ENCODE results near the gene CCDC136.

CCDC136 gene

DNA sequence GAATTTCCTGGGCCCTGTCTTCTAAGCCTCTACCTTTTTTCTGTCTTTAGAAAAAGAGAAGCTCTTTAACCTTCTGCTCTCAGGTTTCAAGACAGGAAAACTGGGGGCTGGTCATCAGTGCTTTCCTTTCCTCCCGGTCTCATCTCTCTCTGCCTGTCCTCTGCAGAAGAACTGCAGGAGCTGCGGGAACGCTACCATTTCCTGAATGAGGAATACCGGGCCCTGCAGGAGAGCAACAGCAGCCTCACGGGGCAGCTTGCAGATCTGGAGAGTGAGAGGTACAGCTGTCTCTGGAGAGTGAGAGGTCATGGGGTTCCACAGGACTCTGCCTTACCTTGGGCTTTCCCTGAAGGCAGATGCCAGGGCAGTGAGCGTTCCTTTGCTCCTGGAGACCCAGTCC lies 12.7 kb downstream of the CCDC136 start:
- Mint-ChIP-seq H3K27me3 (no peaks in the 10 kb centered on the region), H3K4me1 (peaks cover 2% of the 10 kb centered on the region), H3K27ac (no peak overlapping the region), H3K4me3 (no peak overlapping the region), H3K36me3 (peaks cover 1% of the 10 kb centered on the region), H3K9me3 (no peaks in the 10 kb centered on the region)
- DNase-seq (ENCODE audit: low spot score in 2 of 2) (no peak), ATAC-seq (ENCODE audit: low read depth) (no peak)

DNA sequence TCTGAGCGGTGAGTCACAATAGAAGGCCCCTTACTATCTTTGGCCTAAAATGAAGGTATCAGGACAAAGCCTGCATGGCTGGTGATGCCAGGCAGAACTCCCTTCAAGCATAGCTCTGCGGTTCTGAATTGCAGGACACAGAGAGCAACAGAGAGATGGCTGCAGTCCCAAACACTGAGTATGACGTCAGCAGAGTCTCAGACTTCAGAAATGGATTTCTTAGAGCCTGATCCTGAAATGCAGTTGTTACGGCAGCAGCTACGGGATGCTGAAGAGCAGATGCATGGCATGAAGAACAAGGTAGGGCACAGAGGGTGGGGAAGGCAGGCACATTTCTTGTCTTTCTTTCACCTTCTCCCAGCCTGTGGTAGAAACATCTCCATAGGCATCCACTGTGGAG lies 13.5 kb downstream of the CCDC136 start:
- Mint-ChIP-seq H3K4me3 (no peak overlapping the region), H3K27me3 (no peaks in the 10 kb centered on the region), H3K36me3 (peaks cover 1% of the 10 kb centered on the region), H3K27ac (no peak overlapping the region), H3K9me3 (no peaks in the 10 kb centered on the region), H3K4me1 (no peaks in the 10 kb centered on the region)
- DNase-seq (ENCODE audit: low spot score in 2 of 2) = no peak
- no peak for ATAC-seq (ENCODE audit: low read depth)

DNA sequence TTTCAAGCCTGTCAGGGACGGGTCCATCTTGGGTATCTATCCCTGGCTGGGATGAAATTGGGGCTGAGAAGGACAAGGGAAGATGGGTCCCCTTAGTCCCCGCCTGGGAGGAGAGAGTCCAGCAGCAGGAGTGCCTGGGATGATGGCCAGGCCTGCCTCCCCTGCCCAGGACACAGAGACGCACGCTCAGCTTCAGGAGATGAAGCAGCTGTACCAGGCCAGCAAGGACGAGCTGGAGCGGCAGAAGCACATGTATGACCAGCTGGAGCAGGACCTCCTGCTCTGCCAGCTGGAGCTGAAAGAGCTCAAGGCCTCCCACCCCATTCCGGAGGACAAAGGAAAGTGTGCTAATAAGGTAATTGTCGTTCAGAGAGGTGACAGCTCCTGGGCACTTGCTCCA lies 15.4 kb downstream of the CCDC136 start:
- ATAC-seq (ENCODE audit: low read depth) = no peak
- DNase-seq (ENCODE audit: low spot score in 2 of 2) = no peak
- Mint-ChIP-seq H3K9me3 (no peaks in the 10 kb centered on the region), H3K4me3 (no peak overlapping the region), H3K4me1 (no peaks in the 10 kb centered on the region), H3K36me3 (peaks cover 1% of the 10 kb centered on the region), H3K27ac (no peak overlapping the region), H3K27me3 (no peaks in the 10 kb centered on the region)

DNA sequence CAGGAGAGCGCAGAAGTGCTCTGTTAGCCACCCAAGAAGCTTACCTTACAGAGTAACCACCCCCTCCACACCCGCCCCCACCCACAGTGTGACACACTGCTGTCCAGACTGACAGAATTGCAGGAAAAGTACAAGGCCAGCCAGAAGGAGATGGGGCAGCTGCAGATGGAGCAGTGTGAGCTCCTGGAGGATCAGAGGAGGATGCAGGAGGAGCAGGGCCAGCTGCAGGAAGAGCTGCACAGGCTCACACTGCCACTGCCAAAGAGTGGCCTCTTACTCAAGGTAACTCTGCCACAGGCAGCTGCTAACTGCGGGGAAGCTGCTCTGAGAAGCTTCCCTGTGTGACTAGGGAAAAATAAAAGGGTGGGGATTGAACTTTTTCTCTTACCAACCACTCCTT lies 17.6 kb downstream of the CCDC136 start:
- Mint-ChIP-seq H3K4me3 (no peak overlapping the region), H3K27me3 (no peaks in the 10 kb centered on the region), H3K9me3 (no peaks in the 10 kb centered on the region), H3K27ac (no peak overlapping the region), H3K4me1 (no peaks in the 10 kb centered on the region), H3K36me3 (peaks cover 1% of the 10 kb centered on the region)
- ATAC-seq (ENCODE audit: low read depth) = no peak
- DNase-seq (ENCODE audit: low spot score in 2 of 2) = no peak

DNA sequence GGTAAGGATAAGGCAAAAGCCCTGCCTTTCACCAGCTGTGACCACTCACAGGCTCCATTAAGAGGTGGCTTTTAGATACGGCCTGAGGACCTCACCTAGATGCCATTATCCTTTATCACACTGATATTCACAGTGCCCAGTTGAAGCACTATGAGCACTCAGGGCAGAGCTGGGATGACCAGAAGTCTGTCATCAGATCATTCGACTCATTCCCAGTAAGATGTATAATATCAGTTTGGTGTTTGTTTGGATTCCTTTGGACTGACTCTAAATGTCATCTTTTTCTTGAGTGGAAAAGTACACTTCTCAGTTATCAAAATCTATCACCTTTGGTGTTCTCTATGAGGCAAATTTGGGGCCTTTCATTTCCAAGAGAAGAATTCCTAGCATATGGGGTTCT lies 18.7 kb downstream of the CCDC136 start:
- Mint-ChIP-seq H3K27me3 (no peaks in the 10 kb centered on the region), H3K4me1 (peaks cover 1% of the 10 kb centered on the region), H3K9me3 (no peaks in the 10 kb centered on the region), H3K27ac (no peak overlapping the region), H3K4me3 (no peak overlapping the region), H3K36me3 (peaks cover 1% of the 10 kb centered on the region)
- DNase-seq (ENCODE audit: low spot score in 2 of 2) (no peak), ATAC-seq (ENCODE audit: low read depth) (no peak)

DNA sequence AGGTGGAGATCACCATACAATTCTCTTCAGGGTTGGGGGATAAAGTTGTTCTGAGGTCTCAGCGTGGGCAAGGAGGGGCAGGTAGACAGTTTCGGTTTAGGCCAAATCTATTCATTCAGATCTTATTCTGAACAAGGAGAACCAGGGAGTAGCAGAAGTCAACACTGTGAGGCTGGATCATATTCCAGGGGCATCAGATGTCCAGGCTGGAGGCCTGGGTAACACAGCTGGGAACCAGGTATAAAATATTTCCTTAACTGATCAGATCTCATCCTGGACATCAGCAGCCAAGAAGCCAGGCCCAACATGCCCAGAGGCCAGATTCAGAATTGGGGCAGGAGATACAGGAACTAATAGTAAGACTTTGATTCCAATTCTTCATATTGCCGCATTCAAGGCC lies 19.2 kb downstream of the CCDC136 start:
- Mint-ChIP-seq H3K27me3 (no peaks in the 10 kb centered on the region), H3K27ac (no peak overlapping the region), H3K36me3 (peaks cover 1% of the 10 kb centered on the region)

DNA sequence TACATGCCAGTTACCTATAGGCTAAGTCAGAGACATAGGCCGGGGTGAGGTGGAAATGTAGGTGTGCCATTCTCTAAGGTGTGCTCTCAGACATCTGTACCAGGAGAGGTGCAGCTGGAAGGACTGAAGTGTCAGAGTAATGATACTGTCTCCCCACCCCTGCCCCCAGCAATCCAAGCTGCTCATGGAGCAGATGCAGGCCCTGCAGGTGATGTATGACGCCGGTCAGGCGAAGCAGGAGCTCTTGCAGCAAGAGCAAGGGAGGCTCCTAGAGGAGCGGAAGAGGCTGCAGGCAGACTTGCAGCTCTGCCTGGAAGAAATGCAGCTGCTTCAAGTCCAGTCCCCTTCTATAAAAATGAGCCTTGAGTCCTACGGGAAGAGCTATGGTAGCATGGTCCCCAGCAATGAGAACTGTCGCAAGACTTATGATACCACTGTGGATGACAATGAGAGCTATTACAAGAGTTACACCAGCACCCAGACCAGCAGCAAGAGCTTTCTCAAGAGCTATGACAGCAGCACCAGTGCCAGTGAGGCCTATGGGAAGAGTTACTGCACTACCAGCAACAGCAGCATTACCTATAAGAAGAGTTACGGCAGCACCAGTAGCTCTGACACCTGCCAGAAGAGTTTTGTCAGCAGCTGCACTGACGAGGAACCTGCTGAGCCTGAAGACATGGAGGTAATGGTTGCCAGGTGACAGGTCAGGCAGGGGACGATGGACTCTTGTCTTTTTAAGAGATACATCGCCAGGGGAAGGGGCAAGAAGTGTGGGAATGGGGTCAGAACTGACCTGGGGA lies 20.1 kb downstream of the CCDC136 start:
- DNase-seq (ENCODE audit: low spot score in 2 of 2) = no peak
- H3K4me3 Mint-ChIP-seq = no peak overlapping the region
- no peak overlapping the region for H3K27ac Mint-ChIP-seq
- no peaks in the 10 kb centered on the region for H3K9me3 Mint-ChIP-seq
- no peaks in the 10 kb centered on the region for H3K36me3 Mint-ChIP-seq
- H3K27me3 Mint-ChIP-seq = no peaks in the 10 kb centered on the region
- ATAC-seq (ENCODE audit: low read depth) = no peak
- H3K4me1 Mint-ChIP-seq = peaks cover 3% of the 10 kb centered on the region

More for the DNA sequence above, 19.2 kb downstream of the CCDC136 start:
- H3K9me3 Mint-ChIP-seq = no peaks in the 10 kb centered on the region
- H3K4me3 Mint-ChIP-seq = no peak overlapping the region
- DNase-seq (ENCODE audit: low spot score in 2 of 2) (no peak), ATAC-seq (ENCODE audit: low read depth) (no peak)
- peaks cover 3% of the 10 kb centered on the region for H3K4me1 Mint-ChIP-seq

DNA sequence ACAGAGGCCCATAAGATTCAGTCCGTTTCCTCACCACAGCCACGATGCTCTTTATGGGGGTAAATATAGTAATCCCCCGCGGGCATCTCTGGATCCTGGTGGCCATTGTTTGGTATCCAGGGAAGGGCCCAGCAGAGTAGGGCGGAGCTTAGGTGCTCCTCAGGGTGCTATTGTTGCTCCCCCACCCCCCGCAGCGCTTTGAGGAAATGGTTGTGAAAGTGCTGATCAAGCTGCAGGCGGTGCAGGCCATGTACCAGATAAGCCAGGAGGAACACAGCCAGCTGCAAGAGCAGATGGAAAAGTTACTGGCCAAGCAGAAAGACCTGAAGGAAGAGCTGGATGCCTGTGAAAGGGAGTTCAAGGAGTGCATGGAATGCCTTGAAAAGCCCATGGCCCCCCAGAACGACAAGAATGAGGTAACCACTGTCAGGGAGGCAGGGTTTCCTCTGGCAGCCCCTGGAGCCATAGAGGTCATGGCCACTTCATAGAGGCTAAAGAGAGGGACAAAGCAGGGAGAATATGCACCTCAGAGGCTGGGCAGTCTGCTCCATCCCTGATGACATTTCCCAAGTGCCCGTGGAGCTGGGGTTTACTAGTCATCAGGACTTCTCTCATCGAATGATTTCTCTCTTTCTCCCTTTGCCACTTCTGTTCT lies 20.9 kb downstream of the CCDC136 start:
- H3K36me3 Mint-ChIP-seq = no peaks in the 10 kb centered on the region
- H3K4me3 Mint-ChIP-seq = no peak overlapping the region
- peaks cover 3% of the 10 kb centered on the region for H3K4me1 Mint-ChIP-seq
- H3K27me3 Mint-ChIP-seq = no peaks in the 10 kb centered on the region
- DNase-seq (ENCODE audit: low spot score in 2 of 2) = no peak
- no peaks in the 10 kb centered on the region for H3K9me3 Mint-ChIP-seq
- no peak overlapping the region for H3K27ac Mint-ChIP-seq
- ATAC-seq (ENCODE audit: low read depth) = no peak

DNA sequence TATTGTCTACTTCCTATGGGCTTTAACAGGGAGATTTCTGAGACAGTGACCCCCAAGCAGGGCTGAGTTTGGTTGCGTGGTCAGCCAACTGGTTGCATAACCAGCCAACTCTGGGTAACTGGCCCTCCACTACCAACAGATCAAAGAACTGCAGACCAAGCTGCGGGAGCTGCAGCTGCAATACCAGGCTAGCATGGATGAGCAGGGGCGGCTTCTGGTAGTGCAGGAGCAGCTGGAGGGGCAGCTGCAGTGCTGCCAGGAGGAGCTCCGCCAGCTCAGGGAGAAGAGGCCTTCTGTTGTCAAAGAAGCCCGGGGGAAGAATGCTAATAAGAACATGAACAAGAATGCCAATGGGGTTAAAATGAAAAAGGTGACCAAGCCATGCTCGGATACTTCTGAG lies 22.7 kb downstream of the CCDC136 start:
- Mint-ChIP-seq H3K27ac (no peak overlapping the region), H3K4me1 (peaks cover 3% of the 10 kb centered on the region), H3K4me3 (no peak overlapping the region), H3K27me3 (peaks cover 3% of the 10 kb centered on the region), H3K9me3 (no peaks in the 10 kb centered on the region), H3K36me3 (no peaks in the 10 kb centered on the region)
- DNase-seq (ENCODE audit: low spot score in 2 of 2) (no peak), ATAC-seq (ENCODE audit: low read depth) (no peak)

DNA sequence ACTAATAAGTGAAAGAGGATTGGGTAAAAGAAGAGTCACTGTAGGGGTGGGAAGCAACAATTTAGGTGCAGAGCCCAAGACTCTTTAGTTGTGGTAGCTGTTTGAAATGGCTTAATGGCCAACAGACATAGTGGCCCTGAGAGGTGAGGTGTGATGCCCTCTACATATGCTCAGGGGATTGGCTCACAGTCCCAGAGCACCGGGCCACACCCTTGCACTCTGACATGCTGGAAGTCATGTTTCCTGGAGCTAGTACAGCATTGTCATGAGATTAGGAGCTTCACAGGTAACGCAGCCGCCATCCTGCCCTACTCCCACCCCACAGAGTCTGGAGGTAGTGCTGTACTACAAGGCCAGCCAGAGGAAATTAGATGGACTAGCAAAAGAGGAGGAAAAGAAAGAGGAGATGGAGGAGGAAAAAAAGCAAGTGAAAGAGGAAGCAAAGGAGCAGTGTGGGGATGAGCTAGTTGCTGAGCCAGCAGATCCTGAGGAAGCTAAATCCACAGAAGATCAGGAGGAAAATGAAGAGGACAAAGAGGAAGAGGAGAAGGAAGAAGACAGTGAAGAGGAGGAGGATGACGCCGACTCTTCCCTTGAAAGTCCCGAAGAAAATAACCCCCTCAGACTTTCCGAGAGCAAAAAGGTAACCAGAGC lies 23.6 kb downstream of the CCDC136 start:
- Mint-ChIP-seq H3K4me3 (no peak overlapping the region), H3K36me3 (no peaks in the 10 kb centered on the region)

DNA sequence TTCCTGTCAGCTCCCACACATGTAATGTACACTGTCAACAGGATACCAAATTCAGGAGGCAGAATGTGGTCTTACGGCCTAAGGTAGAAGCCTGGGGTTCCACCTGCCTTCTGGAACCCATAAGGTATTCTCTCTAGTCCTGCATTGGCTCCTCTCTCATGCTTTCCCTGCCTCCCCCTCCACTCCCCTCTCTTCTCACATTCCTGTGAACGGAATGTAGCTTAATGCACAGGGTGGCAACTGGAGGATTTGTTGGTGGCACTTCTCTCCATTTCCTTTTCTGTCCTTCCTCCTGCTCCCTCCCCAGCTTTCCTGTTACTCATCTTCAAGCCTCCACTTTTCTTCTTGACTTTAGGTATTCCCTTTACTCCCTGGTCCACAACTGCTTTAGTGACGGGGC lies 26.9 kb downstream of the CCDC136 start:
- H3K4me3 Mint-ChIP-seq = no peak overlapping the region
- no peak for ATAC-seq (ENCODE audit: low read depth)
- no peak overlapping the region for H3K27ac Mint-ChIP-seq
- no peak for DNase-seq (ENCODE audit: low spot score in 2 of 2)
- no peaks in the 10 kb centered on the region for H3K9me3 Mint-ChIP-seq
- no peaks in the 10 kb centered on the region for H3K36me3 Mint-ChIP-seq
- peaks cover 6% of the 10 kb centered on the region for H3K27me3 Mint-ChIP-seq
- H3K4me1 Mint-ChIP-seq = peaks cover 3% of the 10 kb centered on the region

More for the DNA sequence above, 23.6 kb downstream of the CCDC136 start:
- Mint-ChIP-seq H3K27me3 (peaks cover 3% of the 10 kb centered on the region), H3K9me3 (no peaks in the 10 kb centered on the region), H3K4me1 (peaks cover 3% of the 10 kb centered on the region), H3K27ac (no peak overlapping the region)
- DNase-seq (ENCODE audit: low spot score in 2 of 2) (no peak), ATAC-seq (ENCODE audit: low read depth) (no peak)

DNA sequence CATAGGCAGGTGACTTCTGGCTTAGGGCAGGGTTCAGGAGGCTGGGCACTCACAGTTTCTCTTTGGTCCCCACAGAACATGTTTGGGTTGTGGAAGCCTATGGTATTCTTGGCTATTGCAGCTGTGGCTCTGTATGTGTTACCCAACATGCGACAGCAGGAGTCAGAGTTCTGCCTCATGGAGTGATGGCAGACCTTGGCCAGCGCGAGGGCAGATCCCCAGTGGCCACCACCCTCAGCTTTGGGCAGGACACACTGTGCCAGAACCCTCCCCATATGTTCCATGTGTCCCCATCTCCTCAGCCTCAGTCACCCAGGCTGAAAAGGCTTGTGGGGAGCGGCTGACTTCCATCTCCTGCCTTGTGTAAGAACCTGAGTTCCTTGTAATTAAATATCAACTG lies 30.0 kb downstream of the CCDC136 start:
- Mint-ChIP-seq H3K36me3 (no peaks in the 10 kb centered on the region), H3K27me3 (peaks cover 8% of the 10 kb centered on the region), H3K4me1 (no peaks in the 10 kb centered on the region), H3K4me3 (no peak overlapping the region), H3K27ac (no peak overlapping the region), H3K9me3 (no peaks in the 10 kb centered on the region)
- DNase-seq (ENCODE audit: low spot score in 2 of 2) (no peak), ATAC-seq (ENCODE audit: low read depth) (no peak)

DNA sequence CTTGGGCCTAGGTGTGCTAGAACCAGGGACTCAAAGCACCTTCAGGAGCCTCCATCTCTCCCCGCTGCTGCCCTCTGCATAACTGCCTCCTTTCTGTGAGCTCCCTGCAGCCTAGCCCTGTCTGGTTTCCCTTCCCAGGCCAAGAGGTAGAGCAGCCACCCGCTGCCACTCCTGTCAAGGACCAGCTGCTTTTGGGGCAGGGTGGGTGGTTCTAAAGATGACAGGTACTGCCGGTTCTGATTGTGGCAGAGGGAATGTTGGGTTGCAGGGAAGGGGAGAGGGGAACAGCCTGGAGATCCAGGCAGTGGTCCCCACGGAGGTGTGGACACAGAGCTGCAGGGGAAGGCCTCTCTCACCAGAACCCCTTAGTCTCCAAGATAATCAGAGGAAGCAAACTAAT lies 34.7 kb downstream of the CCDC136 start:
- no peak for ATAC-seq (ENCODE audit: low read depth)
- no peaks in the 10 kb centered on the region for H3K9me3 Mint-ChIP-seq
- no peak for DNase-seq (ENCODE audit: low spot score in 2 of 2)
- no peaks in the 10 kb centered on the region for H3K36me3 Mint-ChIP-seq
- H3K4me3 Mint-ChIP-seq = no peak overlapping the region
- H3K27ac Mint-ChIP-seq = no peak overlapping the region
- peaks cover 21% of the 10 kb centered on the region for H3K27me3 Mint-ChIP-seq
- peaks cover 14% of the 10 kb centered on the region for H3K4me1 Mint-ChIP-seq

DNA sequence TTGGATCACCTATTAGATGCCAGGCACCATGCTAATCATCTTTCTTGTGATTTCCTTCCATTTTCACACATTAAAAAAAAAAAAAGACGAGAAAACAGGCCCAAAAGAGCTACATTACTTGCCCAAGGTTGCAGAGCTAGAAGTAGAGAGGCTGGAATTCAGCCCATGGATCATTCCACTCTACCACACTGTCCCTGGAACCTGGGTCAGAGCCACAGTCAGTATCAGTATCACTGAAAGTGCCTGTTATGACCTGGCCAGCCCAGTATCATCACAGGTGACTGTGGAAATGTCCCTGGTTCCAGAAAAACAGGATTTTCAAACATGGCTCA lies 35.1 kb downstream of the CCDC136 start:
- peaks cover 21% of the 10 kb centered on the region for H3K27me3 Mint-ChIP-seq
- H3K4me3 Mint-ChIP-seq = no peak overlapping the region
- no peaks in the 10 kb centered on the region for H3K9me3 Mint-ChIP-seq
- no peak for ATAC-seq (ENCODE audit: low read depth)
- no peak for DNase-seq (ENCODE audit: low spot score in 2 of 2)
- no peak overlapping the region for H3K27ac Mint-ChIP-seq
- peaks cover 14% of the 10 kb centered on the region for H3K4me1 Mint-ChIP-seq
- no peaks in the 10 kb centered on the region for H3K36me3 Mint-ChIP-seq

Measured in memory B cell (primary cell).